SW480 (cell line): ENCODE measurements around the gene ABHD12.

ENCODE experiments used
- DNase-seq: peaks from one replicate; pipeline ENCODE4 v3.0.0-alpha.2; 2016; ENCODE audit warnings: low spot score

The ABHD12 gene

DNA sequence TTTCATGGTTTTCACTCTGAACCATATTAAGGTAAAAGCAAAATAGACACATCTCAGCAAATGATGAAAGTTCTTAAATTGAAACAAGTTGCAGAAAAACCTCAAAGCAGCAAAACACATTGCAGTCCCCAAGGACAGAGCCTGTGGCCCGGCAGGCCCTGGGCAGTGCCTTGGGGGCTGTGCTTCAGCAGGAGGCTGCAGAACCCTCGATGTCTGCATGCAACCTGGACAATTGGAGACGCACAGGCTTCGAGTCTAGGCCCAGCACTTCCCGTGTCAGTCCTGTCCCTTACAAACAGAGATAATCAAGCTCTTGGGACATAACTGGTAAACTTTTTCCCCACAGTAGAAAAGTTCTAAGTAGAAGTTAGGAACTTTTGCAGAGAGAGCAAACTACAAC lies 133.5 kb downstream of the ABHD12 start:
- no peak for DNase-seq

DNA sequence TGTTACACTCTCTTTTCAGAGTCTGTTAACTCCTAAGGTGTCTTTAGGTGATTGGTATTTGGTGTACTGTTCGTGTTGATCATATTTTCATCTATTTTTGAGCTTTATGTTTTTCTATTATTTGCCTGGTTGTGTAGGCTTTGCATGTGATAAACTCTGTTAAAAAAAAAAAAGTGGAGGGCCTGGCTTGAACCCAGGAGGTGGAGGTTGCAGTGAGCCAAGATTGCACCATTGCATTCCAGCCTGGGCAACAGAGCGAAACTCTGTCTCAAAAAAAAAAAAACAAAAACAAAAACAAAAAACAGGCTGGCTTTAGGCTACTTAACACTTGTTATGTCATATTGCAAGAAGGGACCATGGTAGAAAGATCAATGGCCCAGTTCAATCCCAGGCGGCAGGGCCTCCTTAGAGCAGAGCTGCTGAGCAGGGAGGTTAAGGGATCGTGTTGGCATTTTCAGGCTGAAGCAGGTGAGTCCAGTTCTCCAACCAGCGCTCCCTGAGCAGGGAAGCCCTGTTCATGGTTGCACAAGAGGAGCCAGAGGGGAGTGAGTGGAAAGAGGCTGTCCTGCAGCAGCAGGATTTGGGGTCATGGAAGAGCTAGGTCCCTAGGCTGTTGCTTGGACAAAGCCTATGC lies 134.3 kb downstream of the ABHD12 start:
- DNase-seq: no peak

DNA sequence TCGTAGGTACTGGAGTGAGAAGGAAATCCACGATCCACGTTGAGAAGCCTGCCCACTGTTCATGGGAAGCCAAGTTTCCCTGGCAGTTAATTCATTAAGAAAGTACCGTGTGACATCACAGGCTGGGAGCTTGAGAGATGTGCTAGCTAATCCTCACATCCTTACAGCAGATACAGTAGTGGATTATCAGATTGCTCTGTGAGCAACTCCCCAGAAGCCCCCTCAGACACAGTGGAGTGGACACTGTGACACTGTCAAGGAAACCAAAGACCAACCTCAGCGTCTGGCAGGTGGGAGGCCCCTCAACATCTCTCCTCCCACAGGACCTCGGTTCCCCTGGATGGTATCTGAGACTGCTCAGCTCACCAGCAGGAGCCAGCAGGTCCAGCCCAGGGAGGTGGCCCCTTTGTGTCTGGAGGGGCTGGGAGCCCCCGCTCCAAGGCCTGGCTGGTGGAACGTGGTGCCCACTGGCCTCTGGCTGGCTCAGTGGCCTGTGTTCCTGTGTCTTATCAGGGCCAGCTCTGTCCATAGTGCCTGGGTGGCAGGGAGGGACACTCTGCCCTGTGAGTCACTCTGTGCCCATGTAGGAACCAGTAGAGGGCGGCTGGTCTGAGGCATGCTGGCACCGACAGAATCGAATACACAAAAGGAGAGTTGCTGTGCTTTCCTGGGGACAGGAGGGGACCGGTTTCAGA lies 135.5 kb downstream of the ABHD12 start:
- no peak for DNase-seq

DNA sequence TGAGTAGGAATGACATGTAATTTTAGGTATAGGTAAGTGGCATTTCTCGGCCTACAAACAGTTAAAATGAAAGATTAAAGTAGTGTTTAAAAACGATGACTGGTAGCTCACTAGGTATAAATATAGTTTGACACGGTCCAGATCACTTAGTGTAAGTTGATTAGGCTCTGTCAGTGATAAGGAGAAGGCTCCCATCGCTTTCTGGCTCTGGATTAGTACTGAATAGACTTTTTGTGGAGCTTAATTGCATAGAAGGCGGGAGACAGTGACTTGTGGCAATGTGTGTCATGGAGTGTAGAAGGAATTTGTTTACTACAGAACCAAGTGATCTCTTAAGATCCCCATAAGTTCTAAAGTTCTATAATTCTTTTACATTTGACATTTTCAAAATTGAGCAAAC lies 136.1 kb downstream of the ABHD12 start:
- no peak for DNase-seq

DNA sequence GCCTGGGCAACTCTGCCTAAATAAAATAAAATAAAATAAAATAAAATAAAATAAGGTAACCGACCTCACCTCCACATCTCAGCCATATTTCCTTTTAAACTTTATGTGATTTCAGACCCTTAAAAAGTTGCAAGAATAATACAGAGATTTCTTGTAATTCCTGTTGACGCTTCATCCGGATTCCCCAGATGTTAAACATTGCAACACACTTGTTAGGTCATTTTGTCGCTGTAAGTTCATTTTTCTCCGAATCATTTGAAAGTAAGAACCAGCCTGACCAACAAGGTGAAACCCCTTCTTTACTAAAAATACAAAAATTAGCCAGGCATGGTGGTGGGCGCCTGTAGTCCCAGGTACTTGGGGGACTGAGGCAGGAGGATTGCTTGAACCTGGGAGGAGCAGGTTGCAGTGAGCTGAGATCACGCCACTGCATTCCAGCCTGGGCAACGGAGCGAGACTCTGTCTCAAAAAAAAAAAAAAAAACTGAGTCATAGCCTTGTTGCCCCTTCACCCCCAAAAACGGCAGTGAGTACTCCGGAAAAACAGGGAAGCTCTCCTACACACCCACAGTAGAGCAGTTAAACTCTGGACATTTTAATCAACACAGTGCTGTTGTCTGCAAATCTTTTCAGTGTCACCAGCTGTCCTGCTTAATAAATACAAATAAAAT lies 136.9 kb downstream of the ABHD12 start:
- DNase-seq: no peak

DNA sequence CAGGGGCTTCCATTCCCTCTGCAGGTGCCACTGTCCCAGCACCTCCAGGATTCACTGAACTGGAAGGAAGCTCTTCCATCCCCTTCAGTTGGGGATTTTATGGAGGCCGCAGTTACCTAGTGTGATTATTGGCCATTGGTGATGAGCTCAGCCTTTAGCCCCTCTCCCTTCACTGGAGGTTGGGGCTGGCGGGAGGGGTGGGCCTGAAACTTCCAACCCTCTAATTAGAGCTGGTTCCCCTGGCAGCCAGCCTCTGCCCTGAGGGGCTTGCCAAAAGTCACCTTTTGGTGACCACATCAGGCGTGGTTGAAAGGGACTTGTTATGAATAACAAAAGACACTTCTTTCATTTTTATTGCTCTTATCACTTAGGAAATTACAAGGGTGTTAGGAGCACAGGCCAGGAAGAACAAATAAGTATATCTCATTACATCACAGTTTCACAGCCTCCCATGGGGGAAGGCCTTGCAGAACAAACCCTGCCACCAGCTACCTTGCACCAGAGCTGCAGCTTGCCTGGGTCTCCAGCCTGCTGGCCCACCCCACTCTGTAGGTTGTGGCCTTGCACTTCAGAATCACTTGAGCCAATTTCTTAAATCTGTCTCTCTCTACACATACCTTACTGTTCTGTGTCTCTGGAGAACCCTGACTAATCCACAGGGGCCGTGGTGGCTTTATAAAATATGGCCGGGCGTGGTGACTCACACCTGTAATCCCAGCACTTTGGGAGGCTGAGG lies 137.8 kb downstream of the ABHD12 start:
- DNase-seq: no peak

DNA sequence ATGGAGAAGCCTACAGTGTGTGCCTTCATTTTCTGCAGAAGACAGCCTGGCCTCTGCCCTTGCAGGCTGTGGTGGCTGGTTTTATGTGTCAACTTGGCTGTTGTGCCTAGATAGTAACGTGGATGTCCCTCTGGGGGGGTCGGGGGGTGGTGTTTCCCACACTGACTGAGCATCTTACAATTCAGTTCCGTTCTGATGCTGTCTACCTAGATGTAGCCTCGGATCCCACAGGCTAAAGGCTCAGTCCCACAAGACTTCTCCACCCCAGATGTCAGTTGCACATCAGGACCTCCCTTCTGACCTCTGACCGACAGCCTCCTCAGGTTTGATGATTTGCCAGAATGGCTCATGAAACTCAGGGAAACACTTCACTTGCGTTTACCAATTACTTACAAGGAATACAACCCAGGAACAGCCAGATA lies 138.4 kb downstream of the ABHD12 start:
- no peak for DNase-seq

DNA sequence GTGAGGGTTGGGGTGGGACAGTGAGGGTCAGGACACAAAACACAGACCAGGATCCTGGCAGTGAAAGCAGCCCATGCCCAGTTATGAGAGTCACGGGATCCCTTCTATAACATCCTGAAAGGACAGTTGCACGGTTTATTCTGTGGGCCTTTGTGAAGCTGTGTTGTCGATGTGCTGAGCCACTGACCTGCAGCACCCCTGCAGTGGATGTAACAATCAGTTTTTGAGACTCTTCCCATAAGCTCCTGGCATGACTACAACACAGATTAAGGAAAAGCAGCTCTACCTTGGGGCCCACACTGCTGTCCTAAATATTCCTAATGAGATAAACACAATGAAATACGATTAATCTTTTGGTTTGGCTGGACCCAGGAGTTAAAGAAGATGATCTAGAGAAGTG lies 139.1 kb downstream of the ABHD12 start:
- DNase-seq: no peak

DNA sequence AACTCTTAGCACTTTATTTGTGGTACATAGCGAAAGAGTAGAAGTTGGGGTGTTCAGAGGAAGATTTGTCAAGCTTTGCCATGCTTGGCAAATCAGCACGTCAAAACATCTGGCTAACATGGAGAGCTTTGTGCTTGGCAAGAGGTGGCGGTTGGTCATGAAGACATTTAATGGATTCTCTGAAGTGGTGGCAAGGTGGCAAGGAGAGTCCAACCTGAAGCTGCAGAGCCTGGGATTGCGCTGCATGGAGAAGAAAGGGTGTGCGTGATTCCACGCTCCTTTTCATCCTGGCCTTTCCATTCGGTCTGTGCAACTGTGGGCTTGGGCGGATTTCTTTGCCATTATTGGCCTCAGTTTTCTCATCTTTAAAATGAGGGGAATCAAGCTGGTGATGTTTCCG lies 139.6 kb downstream of the ABHD12 start:
- no peak for DNase-seq

DNA sequence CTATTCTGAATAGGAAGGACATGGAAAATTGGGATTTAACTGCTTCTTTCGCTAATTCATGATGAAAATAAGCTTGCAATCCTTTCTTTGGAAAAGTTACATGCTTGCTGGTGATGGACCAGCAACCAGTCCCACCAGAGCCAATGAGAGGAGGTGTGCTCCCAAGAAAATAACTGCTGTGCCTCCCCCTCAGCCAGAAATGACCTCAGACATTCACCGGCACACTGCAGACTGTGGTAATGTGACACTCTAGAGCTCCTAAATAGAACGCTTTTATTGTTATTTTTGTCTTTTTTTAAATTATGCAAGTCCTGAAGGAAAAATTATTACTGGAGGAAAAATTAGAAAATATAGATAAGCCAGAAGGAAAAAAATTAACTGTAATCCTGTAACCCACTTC lies 140.1 kb downstream of the ABHD12 start:
- no peak for DNase-seq
